CD4-positive, alpha-beta T cell treated with Interleukin-21 for 1 hour (primary cell): ENCODE measurements around the gene CYRIA.

Experiments
- DNase-seq: peaks from one replicate; pipeline ENCODE4 v3.0.0-alpha.2; 2020

CYRIA gene

DNA sequence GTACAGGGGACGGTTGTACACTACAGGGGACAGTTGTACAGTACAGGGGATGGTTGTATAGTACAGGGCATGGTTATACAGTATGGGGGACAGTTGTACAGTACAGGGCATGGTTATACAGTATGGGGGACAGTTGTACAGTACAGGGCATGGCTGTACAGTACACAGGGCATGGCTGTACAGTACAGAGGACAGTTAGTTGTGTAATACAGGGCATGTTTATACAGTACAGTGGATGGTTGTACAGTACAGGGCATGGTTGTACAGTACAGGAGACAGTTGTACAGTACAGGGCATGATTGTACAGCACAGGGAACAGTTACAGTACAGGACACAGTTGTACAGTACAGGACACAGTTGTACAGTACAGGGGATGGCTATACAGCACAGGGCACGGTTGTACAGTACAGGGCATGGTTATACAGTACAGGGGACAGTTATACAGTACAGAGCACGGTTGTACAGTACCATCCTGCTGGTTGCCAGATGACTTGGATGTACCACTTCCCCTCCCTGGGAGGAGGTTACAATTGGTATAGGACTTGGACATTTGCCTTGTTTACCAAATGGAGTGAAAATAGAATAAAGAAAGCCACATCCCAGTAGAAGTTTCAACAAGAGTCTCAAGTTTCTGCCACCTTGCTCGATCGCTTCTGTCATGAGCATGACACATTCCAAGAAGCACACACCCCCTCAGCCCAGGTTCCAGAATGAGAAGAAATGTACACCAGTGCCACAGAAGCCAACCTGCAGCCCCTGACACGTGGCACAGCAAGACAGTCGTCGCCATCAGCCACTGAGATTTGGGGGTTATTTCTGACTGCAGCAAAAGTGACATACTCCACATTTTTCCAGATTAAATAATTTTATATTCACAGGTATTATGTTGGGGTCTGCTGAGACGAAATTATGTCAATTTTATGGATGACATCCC is 16.0 kb downstream of the CYRIA start:
- no peak for DNase-seq

DNA sequence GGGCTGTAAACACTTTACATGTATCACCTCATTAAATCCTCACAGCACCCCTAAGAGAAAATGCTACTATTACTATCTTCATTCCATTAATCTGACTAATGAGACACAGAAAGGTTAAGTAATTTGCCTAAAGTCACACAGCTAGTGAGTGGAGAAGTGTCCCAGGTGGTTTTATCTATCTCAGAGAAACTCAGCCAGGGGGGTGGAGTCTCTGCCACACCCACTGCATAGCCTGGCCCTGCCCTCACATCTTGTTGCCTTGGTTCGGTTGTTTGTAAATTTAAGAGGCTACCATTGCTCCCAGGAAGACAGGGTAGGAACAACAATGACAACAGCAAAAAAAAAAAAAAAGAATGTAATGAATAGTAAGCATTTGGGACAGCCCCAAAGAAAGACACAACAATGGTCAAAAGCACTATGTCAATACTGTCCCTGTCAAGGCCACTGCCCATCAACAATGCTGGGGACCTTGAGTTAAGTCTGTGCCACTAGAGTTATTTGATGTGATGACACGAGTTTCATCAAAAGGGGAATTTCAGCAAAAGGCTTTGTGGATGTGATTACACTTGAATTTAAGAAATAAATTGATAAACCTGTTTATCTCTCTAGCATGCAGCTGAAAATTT is 17.5 kb downstream of the CYRIA start:
- DNase-seq = no peak

GRCh38 chr2:16645775-16646559 is 19.7 kb downstream of the CYRIA start:
- DNase-seq = no peak

DNA sequence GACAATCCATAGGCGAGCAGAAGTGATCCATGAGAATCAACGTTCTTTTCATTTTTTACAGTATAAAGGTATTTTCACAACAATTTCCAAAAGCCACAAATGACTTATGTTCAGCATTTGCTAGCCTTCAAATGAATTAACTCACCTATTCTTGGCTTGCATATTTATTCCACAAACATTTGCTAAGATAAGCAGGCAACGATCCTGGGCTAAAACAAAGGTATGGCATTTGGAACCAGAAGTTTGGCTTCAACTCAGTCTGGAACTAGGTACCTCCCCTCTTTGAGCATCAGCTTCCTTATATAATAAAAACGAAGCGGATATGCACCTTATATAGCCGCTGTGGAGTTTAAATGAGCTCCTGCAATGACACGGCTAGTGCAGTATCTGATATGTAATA is 20.5 kb downstream of the CYRIA start:
- no peak for DNase-seq

- no peak for DNase-seq
Observed at GRCh38 chr2:16644221-16644925, 21.3 kb downstream of the CYRIA start.

GRCh38 chr2:16643099-16643498 is 22.5 kb downstream of the CYRIA start:
- no peak for DNase-seq

- no peak for DNase-seq
Observed at GRCh38 chr2:16642088-16642487, 23.5 kb downstream of the CYRIA start.

- DNase-seq = no peak
Observed at GRCh38 chr2:16641509-16641908, 24.1 kb downstream of the CYRIA start.

DNA sequence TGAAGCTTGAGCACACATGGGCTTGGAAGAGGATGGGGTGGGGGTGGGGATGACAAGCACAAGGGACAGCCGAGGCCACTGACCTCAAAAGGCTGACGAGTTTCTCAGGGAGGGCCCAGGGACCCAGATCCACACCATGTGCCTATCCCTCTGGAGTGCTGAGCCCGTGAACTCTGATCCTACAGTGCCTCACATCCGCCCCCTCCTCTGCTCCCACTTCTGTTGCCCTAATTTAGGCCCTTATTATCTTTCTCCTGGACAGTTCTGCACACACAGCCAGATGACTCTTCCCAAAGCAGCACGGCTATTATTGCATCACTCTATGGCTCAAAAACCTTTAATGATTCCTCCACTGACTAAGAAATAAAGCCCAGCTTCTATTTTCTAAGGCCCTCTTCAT is 24.8 kb downstream of the CYRIA start:
- DNase-seq = no peak

- no peak for DNase-seq
Observed at GRCh38 chr2:16640001-16640700, 25.5 kb downstream of the CYRIA start.

- no peak for DNase-seq
Observed at GRCh38 chr2:16639431-16639830, 26.2 kb downstream of the CYRIA start.

GRCh38 chr2:16638946-16639345 is 26.7 kb downstream of the CYRIA start:
- no peak for DNase-seq

DNA sequence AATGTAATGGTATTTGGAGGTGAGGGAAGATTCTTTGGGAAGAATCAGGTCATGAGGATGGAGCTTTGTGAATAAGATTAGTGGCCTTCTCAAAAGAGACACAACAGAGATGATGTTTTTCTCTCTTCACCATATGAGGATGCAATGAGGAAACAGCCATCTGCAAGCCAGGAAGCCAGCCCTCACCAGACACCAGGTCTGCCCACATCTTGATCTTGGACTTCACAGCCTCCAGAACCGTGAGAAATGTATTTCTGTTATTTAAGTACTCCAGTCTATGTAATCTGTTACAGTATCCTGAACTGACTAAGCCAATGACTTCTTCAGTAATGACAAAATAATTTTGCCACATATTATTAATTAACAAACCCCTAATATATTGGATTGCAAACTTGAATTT is 28.3 kb downstream of the CYRIA start:
- no peak for DNase-seq

GRCh38 chr2:16635791-16636699 is 29.6 kb downstream of the CYRIA start:
- DNase-seq = no peak

DNA sequence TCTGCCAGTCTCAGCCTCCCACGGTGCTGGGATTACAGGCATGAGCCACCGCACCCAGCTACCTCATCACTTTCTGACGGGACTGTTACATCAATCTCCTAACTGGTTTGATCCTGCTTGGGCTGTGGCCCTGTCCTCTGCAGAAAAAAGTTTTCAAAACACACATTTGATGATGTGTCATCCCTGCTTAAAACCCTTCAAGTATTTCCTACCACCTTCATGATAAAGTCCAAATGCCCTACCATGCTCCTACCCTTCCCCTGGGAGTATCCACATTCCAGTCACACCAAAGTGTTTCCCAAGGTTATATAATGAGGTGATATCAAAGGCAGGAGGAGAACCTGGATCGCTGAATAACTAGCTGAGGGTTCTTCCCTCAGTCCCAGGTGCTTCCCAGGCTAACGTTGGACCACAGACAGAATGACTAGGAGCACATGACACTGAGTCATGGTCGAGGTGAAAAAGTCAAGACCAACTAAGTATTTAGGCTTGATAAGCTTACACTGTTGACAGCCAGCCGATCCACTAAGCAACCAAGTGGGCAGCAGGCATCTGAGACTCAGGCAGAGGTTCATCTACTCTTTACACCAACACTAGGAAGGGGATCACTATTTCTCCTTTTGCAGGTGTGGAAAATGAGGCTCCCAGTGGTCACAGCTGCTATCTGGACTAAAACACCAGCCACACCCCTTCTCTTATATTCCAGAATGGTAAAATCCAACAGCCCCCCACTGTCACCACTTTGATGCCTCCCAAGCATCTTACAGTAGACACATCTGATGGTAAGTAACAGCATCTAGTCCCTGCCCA is 31.8 kb downstream of the CYRIA start:
- DNase-seq = no peak

DNA sequence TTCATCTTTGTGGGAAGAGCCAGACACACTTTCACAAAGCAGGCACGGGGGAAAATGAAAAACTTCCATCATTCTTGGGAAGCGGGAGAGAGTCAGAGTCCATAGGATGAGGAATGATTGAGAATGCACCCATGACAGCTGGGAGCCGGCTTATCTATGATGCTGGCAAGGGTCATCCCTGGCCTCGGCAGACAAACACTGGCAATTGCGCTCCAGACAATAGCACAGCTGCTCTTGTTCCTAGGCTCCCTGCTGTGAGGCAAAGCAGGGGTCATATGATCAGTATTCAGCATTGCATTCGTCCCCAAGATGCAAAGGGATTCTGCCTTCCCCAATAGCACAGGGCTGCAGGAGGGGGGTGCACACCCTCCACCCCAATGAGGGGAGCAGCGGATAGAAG is 33.0 kb downstream of the CYRIA start:
- no peak for DNase-seq

DNA sequence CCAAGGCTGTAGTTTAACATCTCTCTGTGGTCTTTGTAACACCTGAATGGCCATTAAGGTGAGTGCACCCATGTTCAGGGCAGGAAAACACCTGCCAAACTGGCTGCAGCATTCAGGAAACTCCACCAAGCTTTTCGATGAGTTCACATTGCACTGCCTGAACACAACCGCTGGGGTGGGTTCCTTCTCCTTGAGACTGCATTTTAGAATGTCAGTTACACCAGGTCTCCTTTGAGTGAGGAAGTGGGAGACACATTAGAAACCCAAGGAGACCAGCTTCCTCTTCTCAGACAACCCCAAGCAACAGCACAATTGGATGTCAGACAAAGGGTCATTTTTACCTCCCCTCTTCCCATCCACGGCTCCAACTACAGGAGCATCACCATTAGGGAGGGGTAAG is 35.2 kb downstream of the CYRIA start:
- peak; percentile 18 for DNase-seq

DNA sequence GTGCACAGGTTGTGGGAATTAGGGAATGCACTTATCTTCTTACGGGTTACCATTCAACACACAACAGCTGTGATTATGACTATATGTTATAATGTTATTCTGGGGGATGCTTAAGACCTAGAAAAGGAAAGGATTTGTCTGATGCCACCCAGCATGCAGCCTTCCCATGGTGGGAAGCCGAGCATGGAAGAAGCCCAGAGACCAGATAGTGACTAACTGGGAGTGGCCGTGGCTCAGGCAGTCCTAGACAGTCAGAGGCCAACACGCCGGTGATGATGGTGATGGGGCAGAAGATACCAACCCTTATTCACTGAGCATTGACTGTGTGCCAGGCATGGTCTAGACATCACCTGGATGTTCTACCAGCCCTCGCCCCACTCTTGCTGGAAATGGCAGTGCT is 35.9 kb downstream of the CYRIA start:
- no peak for DNase-seq

DNA sequence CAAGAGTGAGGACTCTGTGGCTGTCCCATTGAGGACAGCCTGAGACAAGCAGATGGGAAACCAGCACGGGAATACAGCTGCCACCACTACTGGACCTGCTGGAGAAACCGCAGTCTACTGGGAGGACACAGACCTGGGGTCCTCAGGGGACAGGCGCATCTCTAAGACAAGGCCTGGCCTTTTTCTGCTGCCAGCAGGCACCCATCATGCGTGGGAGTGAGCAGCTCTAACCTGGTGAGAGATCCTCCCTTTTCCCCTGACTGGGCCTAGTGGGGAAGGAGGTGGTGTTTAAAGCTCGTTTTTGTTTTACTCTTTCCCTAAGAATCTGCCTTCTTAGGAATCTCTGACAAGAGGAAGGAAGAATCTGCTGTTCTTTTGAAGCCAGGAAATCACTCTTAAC is 36.6 kb downstream of the CYRIA start:
- DNase-seq = no peak

GRCh38 chr2:16628314-16628713 is 37.3 kb downstream of the CYRIA start:
- DNase-seq = no peak
